HG03039 (cell line): ENCODE data around the gene LRRC1.

Experiments used
- ATAC-seq: cut with Tn5 transposase; IDR thresholded peaks from one replicate; pipeline ENCODE4 v1.9.1; 2021; ENCODE audit warnings: mild to moderate bottlenecking, moderate library complexity; ENCODE audit not compliant: unreplicated experiment

The LRRC1 gene

GRCh38 chr6:53921639-53922038 is 126.8 kb downstream of the LRRC1 start:
- ATAC-seq = no peak

- ATAC-seq = no peak
Observed at GRCh38 chr6:53922539-53922981, 127.8 kb downstream of the LRRC1 start.

GRCh38 chr6:53924277-53924676 is 129.5 kb downstream of the LRRC1 start:
- ATAC-seq = no peak

- ATAC-seq = no peak
Observed at GRCh38 chr6:53924821-53925422, 130.1 kb downstream of the LRRC1 start.

- no peak for ATAC-seq
Observed at GRCh38 chr6:53925891-53926290, 131.1 kb downstream of the LRRC1 start.

- ATAC-seq = no peak
Observed at GRCh38 chr6:53926505-53926904, 131.7 kb downstream of the LRRC1 start.

- ATAC-seq = no peak
Observed at GRCh38 chr6:53928641-53929040, 133.8 kb downstream of the LRRC1 start.

- no peak for ATAC-seq
Observed at GRCh38 chr6:53929041-53929820, 134.4 kb downstream of the LRRC1 start.

- no peak for ATAC-seq
Observed at GRCh38 chr6:53929821-53930120, 135.0 kb downstream of the LRRC1 start.

GRCh38 chr6:53930330-53930729 is 135.5 kb downstream of the LRRC1 start:
- no peak for ATAC-seq

GRCh38 chr6:53931086-53931485 is 136.3 kb downstream of the LRRC1 start:
- ATAC-seq = no peak

- no peak for ATAC-seq
Observed at GRCh38 chr6:53932516-53932915, 137.7 kb downstream of the LRRC1 start.

GRCh38 chr6:53934023-53934422 is 139.2 kb downstream of the LRRC1 start:
- no peak for ATAC-seq

- ATAC-seq = no peak
Observed at GRCh38 chr6:53937461-53937860, 142.7 kb downstream of the LRRC1 start.

- ATAC-seq = no peak
Observed at GRCh38 chr6:53938810-53939209, 144.0 kb downstream of the LRRC1 start.

- no peak for ATAC-seq
Observed at GRCh38 chr6:53939830-53940229, 145.0 kb downstream of the LRRC1 start.

- no peak for ATAC-seq
Observed at GRCh38 chr6:53943395-53943794, 148.6 kb downstream of the LRRC1 start.

- no peak for ATAC-seq
Observed at GRCh38 chr6:53944091-53944490, 149.3 kb downstream of the LRRC1 start.

GRCh38 chr6:53944543-53944942 is 149.7 kb downstream of the LRRC1 start:
- no peak for ATAC-seq

- no peak for ATAC-seq
Observed at GRCh38 chr6:53945765-53946407, 151.1 kb downstream of the LRRC1 start.

GRCh38 chr6:53947780-53948179 is 153.0 kb downstream of the LRRC1 start:
- ATAC-seq = no peak

GRCh38 chr6:53951383-53951782 is 156.6 kb downstream of the LRRC1 start:
- ATAC-seq = no peak
